Spinal cord (tissue), 10 donors: Measurements from ENCODE around the gene DSPP. TPM values are rescaled to one million over a fixed set of nuclear protein-coding genes. Genes with fewer than 3 reads are reported as not detected.

Experiments
- DNase-seq, 6 donors: peaks; one replicate each; pipeline versions ENCODE4 v3.0.0 to v3.0.0-alpha.2; 2013 to 2015; ENCODE audit warnings: low spot score in 6 of 6, low read depth in 4 of 6
- H3K27ac ChIP-seq: one replicate; pipeline ENCODE4 v1.5.1; 2013; ENCODE audit warnings: low read depth, low read length, control low read depth
- H3K27me3 ChIP-seq: one replicate; pipeline ENCODE4 v1.6.1; 2013; ENCODE audit warnings: low read length; ENCODE audit not compliant: control insufficient read depth, insufficient read depth
- H3K36me3 ChIP-seq: one replicate; pipeline ENCODE4 v1.6.1; 2013; ENCODE audit warnings: low read length; ENCODE audit not compliant: control insufficient read depth, insufficient read depth
- H3K4me1 ChIP-seq: one replicate; pipeline ENCODE4 v1.6.1; 2013; ENCODE audit warnings: low read length; ENCODE audit not compliant: control insufficient read depth, insufficient read depth
- H3K4me3 ChIP-seq: one replicate; pipeline ENCODE4 v1.5.1; 2013; ENCODE audit warnings: low read depth, low read length, control low read depth
- H3K9me3 ChIP-seq: one replicate; pipeline ENCODE4 v1.6.1; 2013; ENCODE audit warnings: low read length; ENCODE audit not compliant: control insufficient read depth, insufficient read depth
- WGBS: methylation state at CpG from one replicate; pipeline ENCODE4 v1.1.5; 2013; ENCODE audit warnings: missing lambda C conversion rate; ENCODE audit not compliant: insufficient coverage; 5-methylcytosine and 5-hydroxymethylcytosine counted together
- polyA plus RNA-seq, 2 donors: library from polyadenylated mRNA; unstranded; fragments of 120-200 nt; gene quantifications; one replicate each; pipeline ENCODE4 v1.2.1, GENCODE V29; 2013; ENCODE audit not compliant: insufficient read length in 2 of 2
- total RNA-seq, 2 donors: library from RNA; depleted of rRNA in 1 of 2; stranded (reverse); fragments of 120-200 nt in 1 of 2; fragments of >200 nt in 1 of 2; gene quantifications; one replicate each; pipeline versions ENCODE4 v1.2.3 to v1.2.4, GENCODE V29; 2013 to 2014
- donor health status: healthy.

Gene DSPP
- total and polyA plus RNA-seq, 4 donors: 0.05 to 0.06 (median 0.06) TPM; not detected in 1

- DNase-seq: no peak
Observed at GRCh38 chr4:87575983-87576382, 32.3 kb upstream of the DSPP start.

GRCh38 chr4:87579478-87579877 lies 28.9 kb upstream of the DSPP start:
- WGBS: no CpG with 5 or more reads among the region's 2 CpGs
- no peaks in the 10 kb centered on the region for H3K9me3 ChIP-seq
- no peak overlapping the region for H3K27ac ChIP-seq
- no peaks in the 10 kb centered on the region for H3K4me1 ChIP-seq
- no peaks in the 10 kb centered on the region for H3K27me3 ChIP-seq
- no peak overlapping the region for H3K4me3 ChIP-seq
- H3K36me3 ChIP-seq: no peaks in the 10 kb centered on the region
- no peak for DNase-seq

More at GRCh38 chr4:87575983-87576382, 32.3 kb upstream of the DSPP start:
- H3K4me3 ChIP-seq: no peak overlapping the region
- no peaks in the 10 kb centered on the region for H3K36me3 ChIP-seq
- H3K27ac ChIP-seq: no peak overlapping the region
- H3K9me3 ChIP-seq: no peaks in the 10 kb centered on the region
- no peaks in the 10 kb centered on the region for H3K27me3 ChIP-seq
- H3K4me1 ChIP-seq: no peaks in the 10 kb centered on the region

GRCh38 chr4:87580057-87580456 lies 28.3 kb upstream of the DSPP start:
- no peaks in the 10 kb centered on the region for H3K27me3 ChIP-seq
- no CpG with 5 or more reads among the region's 3 CpGs for WGBS
- DNase-seq: no peak
- H3K4me3 ChIP-seq: no peak overlapping the region
- no peaks in the 10 kb centered on the region for H3K9me3 ChIP-seq
- H3K27ac ChIP-seq: no peak overlapping the region
- no peaks in the 10 kb centered on the region for H3K4me1 ChIP-seq
- H3K36me3 ChIP-seq: no peaks in the 10 kb centered on the region

- DNase-seq: peak in 1 of 6 donors; percentile 41
- Histone ChIP-seq H3K4me1 (no peaks in the 10 kb centered on the region), H3K27ac (no peak overlapping the region), H3K9me3 (no peaks in the 10 kb centered on the region), H3K4me3 (no peak overlapping the region), H3K27me3 (no peaks in the 10 kb centered on the region), H3K36me3 (no peaks in the 10 kb centered on the region)
- WGBS: no CpG with 5 or more reads among the region's 2 CpGs
Observed at GRCh38 chr4:87584222-87584908, 24.0 kb upstream of the DSPP start.

GRCh38 chr4:87589531-87589930 lies 18.8 kb upstream of the DSPP start:
- Histone ChIP-seq H3K27ac (no peak overlapping the region), H3K4me3 (no peak overlapping the region), H3K4me1 (no peaks in the 10 kb centered on the region), H3K27me3 (no peaks in the 10 kb centered on the region), H3K9me3 (no peaks in the 10 kb centered on the region), H3K36me3 (no peaks in the 10 kb centered on the region)
- peak in 1 of 6 donors; percentile 39 for DNase-seq

GRCh38 chr4:87592124-87592523 lies 16.2 kb upstream of the DSPP start:
- H3K27ac ChIP-seq: no peak overlapping the region
- no peaks in the 10 kb centered on the region for H3K27me3 ChIP-seq
- 100% methylated on average over 1 of the region's 2 CpGs for WGBS
- H3K4me3 ChIP-seq: no peak overlapping the region
- H3K9me3 ChIP-seq: no peaks in the 10 kb centered on the region
- no peaks in the 10 kb centered on the region for H3K36me3 ChIP-seq
- no peak for DNase-seq
- no peaks in the 10 kb centered on the region for H3K4me1 ChIP-seq

GRCh38 chr4:87601361-87601760 lies 7.0 kb upstream of the DSPP start:
- Histone ChIP-seq H3K4me1 (no peaks in the 10 kb centered on the region), H3K36me3 (no peaks in the 10 kb centered on the region), H3K9me3 (no peaks in the 10 kb centered on the region), H3K27me3 (no peaks in the 10 kb centered on the region), H3K4me3 (no peak overlapping the region), H3K27ac (no peak overlapping the region)
- no peak for DNase-seq

- 99% methylated on average over 4 of the region's 4 CpGs for WGBS
- Histone ChIP-seq H3K36me3 (no peaks in the 10 kb centered on the region), H3K4me3 (no peak overlapping the region), H3K4me1 (no peaks in the 10 kb centered on the region), H3K9me3 (no peaks in the 10 kb centered on the region), H3K27ac (no peak overlapping the region), H3K27me3 (no peaks in the 10 kb centered on the region)
- DNase-seq: no peak
Observed at GRCh38 chr4:87614292-87614890, 6.1 kb downstream of the DSPP start.

- no peaks in the 10 kb centered on the region for H3K4me1 ChIP-seq
- no peaks in the 10 kb centered on the region for H3K9me3 ChIP-seq
- DNase-seq: no peak
- H3K4me3 ChIP-seq: no peak overlapping the region
- H3K36me3 ChIP-seq: no peaks in the 10 kb centered on the region
- WGBS: 72% methylated on average over 8 of the region's 9 CpGs
- no peak overlapping the region for H3K27ac ChIP-seq
- H3K27me3 ChIP-seq: no peaks in the 10 kb centered on the region
Observed at GRCh38 chr4:87616268-87616667, 7.9 kb downstream of the DSPP start.

- Histone ChIP-seq H3K27ac (no peak overlapping the region), H3K27me3 (no peaks in the 10 kb centered on the region), H3K36me3 (no peaks in the 10 kb centered on the region), H3K4me3 (no peak overlapping the region), H3K4me1 (no peaks in the 10 kb centered on the region), H3K9me3 (no peaks in the 10 kb centered on the region)
- 90% methylated on average over 3 of the region's 6 CpGs for WGBS
- DNase-seq: no peak
Observed at GRCh38 chr4:87620086-87620485, 11.8 kb downstream of the DSPP start.
